ENCODE measurements around the gene SRRT.
"Not testable (repeated sequence)": the region's sequence is repeated elsewhere in the genome, so short reads cannot be mapped to it uniquely, and the experiment has no call there.

The SRRT gene

DNA sequence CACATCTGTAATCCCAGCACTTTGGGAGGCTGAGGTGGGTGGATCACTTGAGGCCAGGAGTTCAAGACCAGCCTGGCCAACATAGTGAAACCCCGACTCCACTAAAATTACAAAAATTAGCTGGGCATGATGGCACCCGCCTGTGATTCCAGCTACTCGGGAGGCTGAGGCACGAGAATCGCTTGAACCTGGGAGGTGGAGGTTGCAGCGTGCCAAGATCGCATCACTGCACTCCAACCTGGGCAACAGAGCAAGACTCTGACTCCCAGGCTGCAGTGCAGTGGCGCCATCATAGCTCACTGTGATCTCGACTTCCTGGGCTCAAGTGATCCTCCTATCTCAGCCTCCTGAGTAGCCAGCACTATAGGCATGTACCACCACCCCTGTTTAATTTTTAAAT lies 20.0 kb upstream of the SRRT start:
- not testable (repeated sequence) for DNase-seq (ENCODE audit: extremely low read depth in 1 of 2, low read depth in 1 of 2)

DNA sequence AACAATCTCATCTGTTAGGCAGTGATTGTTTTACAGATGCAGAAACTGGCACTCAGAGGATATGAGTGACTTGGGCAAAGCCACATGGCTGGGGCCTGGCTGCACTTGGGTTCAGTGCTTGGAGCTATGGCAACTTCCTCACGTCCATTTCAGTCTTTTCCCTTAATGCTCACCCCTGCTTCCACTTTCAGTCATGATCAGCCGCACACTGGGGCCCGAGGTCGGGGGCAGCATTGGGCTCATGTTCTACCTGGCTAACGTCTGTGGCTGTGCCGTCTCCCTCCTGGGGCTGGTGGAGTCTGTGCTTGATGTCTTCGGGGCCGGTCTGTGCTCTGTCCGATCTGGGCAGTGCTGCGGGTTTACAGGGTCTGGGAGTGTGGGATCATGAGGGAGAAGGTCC lies 19.4 kb upstream of the SRRT start:
- no peak for DNase-seq (ENCODE audit: extremely low read depth in 1 of 2, low read depth in 1 of 2)

- no peak for DNase-seq (ENCODE audit: extremely low read depth in 1 of 2, low read depth in 1 of 2)
Observed at GRCh38 chr7:100856871-100857282, 18.0 kb upstream of the SRRT start.

GRCh38 chr7:100859856-100860255 lies 15.0 kb upstream of the SRRT start:
- DNase-seq (ENCODE audit: extremely low read depth in 1 of 2, low read depth in 1 of 2) = no peak

- DNase-seq (ENCODE audit: extremely low read depth in 1 of 2, low read depth in 1 of 2) = no peak
Observed at GRCh38 chr7:100860702-100861615, 13.9 kb upstream of the SRRT start.

- DNase-seq (ENCODE audit: extremely low read depth in 1 of 2, low read depth in 1 of 2) = no peak
Observed at GRCh38 chr7:100861616-100861985, 13.3 kb upstream of the SRRT start.

- no peak for DNase-seq (ENCODE audit: extremely low read depth in 1 of 2, low read depth in 1 of 2)
Observed at GRCh38 chr7:100863406-100863950, 11.4 kb upstream of the SRRT start.

DNA sequence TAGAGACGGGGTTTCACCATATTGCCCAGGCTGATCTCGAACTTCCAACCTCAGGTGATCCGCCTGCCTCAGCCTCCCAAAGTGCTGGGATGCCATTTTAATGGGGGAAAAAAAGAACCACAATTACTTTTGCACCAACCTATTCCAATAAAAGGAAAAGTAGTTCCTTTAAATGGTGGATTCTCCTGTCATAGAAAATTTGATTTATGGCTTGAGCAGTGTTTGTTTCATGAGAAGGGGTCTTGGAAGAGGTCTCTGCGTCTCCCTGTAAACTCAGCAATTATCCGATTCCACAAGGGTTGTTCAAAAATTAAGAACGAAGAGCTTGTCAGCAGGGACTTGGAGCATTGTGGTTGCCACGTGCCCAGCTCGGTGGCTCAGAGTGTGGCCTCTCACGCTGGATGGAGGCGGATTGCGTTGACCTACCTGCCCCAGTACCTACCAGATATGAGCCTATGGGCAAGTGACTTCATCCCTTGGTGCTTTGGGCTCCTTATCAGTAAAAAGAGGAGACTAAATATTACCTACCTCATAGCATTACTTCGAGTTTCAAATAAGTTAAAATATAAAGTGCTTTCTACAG lies 10.5 kb upstream of the SRRT start:
- DNase-seq (ENCODE audit: extremely low read depth in 1 of 2, low read depth in 1 of 2) = no peak

DNA sequence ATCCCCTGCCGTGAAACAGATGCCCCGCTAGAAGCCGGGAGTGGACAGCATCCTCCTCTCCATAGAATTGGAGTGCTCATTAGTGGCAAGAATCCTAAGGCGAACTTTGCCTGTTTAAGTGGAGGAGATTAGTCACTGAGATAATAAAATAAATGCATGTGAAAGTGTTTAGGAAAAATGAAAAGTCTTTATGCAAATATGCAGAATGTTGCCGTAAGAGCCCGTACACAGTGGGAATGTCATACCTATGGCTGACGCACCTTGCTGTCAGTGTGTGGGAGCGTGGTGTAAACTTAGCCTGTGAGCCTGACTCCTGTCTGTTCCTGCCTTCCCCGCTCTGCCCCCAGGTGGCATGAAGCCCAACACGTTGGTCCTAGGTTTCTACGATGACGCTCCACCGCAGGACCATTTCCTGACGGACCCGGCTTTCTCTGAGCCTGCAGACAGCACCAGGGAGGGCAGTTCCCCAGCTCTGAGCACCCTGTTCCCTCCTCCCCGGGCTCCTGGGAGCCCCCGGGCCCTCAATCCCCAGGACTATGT lies 9.5 kb upstream of the SRRT start:
- DNase-seq (ENCODE audit: extremely low read depth in 1 of 2, low read depth in 1 of 2) = no peak

DNA sequence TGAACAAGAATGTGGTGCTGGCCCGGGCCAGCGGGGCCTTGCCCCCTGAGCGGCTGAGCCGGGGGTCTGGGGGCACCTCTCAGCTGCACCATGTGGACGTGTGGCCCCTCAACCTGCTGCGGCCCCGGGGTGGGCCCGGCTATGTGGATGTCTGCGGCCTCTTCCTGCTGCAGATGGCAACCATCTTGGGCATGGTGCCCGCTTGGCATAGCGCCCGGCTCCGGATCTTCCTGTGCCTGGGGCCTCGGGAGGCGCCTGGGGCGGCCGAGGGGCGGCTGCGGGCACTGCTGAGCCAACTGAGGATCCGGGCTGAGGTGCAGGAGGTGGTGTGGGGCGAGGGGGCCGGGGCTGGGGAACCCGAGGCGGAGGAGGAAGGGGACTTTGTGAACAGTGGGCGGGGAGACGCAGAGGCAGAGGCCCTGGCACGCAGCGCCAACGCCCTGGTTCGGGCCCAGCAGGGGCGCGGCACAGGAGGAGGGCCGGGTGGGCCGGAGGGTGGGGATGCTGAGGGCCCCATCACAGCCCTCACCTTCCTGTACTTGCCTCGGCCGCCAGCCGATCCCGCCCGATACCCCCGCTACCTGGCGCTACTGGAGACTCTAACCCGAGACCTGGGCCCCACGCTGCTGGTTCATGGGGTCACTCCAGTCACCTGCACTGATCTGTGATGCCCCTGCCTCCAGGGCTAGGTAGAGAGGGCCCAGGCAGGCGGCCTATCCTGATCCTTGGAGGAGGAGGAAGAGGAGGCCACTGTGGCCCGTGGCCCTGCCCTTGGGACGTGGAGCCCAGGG lies 8.8 kb upstream of the SRRT start:
- DNase-seq (ENCODE audit: extremely low read depth in 1 of 2, low read depth in 1 of 2) = no peak

GRCh38 chr7:100866729-100867039 lies 8.2 kb upstream of the SRRT start:
- no peak for DNase-seq (ENCODE audit: extremely low read depth in 1 of 2, low read depth in 1 of 2)

DNA sequence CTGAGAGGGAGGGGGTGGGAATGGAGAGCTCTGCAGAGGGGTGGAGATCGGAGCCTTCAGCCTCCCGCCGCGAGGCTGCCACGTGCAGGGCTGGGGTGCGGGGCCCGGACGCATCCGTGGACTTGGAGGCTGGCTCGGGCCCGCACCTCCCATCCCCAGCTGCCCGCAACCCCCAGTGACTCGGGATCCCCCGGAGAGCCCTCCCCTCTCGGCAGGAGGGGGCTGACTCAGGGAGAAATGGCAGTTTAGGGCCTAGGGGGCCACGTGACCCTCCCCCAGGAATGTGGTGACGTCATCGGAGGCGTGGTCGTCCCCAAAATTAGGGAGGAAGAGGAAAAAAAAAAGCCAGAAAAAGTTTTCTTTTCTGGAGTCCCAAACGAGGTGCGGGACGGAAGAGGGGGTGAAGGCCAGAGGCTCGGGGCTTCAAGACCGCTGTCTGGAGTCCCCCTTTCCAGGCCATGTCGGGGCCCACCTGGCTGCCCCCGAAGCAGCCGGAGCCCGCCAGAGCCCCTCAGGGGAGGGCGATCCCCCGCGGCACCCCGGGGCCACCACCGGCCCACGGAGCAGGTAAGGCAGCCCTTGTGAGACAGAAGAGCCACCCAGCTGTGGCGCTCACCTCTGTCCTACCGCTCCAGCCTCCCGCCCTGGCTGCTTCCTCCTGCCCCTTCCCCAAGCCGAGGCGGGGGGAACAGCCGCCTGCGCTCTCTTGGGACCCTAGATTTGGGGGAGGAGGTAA lies 7.7 kb upstream of the SRRT start, which contains the start of gene TRIP6:
Gene TRIP6, plus strand, starts transcription at position 348 of the 736 bp plus-strand sequence. Its CDS starts 111 bp downstream, at position 459.
- peak in 1 of 2 donors; percentile 59 for DNase-seq (ENCODE audit: extremely low read depth in 1 of 2, low read depth in 1 of 2)

GRCh38 chr7:100867776-100868485 lies 7.0 kb upstream of the SRRT start:
- DNase-seq (ENCODE audit: extremely low read depth in 1 of 2, low read depth in 1 of 2) = no peak

GRCh38 chr7:100873599-100874299 lies 1.2 kb upstream of the SRRT start:
- DNase-seq (ENCODE audit: extremely low read depth in 1 of 2, low read depth in 1 of 2) = no peak

DNA sequence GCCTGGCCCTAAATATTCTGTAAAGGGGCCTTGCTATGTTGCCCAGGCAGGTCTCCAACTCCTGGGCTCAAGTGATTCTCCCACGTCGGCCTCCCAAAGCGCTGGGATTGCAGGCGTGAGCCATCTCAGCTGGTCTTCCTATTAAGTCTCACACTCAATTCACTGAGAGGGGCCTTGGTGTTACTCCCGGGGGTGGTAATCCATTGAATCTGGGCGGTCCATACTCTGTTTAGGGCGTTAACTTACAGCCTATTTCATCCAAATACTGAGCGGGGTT lies 665 bp upstream of the SRRT start:
- no peak for DNase-seq (ENCODE audit: extremely low read depth in 1 of 2, low read depth in 1 of 2)

DNA sequence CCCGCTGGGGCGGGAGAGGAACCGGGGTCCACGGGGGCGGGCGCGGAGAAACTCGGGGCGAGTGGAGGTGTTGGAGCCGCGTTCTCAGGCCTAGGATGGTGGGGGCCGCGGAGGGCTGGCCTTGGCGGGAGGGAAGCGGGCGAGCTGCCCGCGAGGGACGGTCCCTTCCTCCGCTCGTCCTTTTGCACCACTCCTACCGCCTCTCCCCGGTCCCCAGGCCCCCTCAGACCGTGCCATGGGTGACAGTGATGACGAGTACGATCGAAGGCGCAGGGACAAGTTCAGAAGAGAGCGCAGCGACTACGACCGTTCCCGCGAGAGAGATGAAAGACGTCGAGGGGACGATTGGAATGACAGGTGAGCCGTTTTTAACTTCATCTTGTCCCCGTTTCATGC lies 451 bp downstream of the SRRT start:
- DNase-seq (ENCODE audit: extremely low read depth in 1 of 2, low read depth in 1 of 2) = no peak

- no peak for DNase-seq (ENCODE audit: extremely low read depth in 1 of 2, low read depth in 1 of 2)
Observed at GRCh38 chr7:100878013-100878412, 3.1 kb downstream of the SRRT start.

DNA sequence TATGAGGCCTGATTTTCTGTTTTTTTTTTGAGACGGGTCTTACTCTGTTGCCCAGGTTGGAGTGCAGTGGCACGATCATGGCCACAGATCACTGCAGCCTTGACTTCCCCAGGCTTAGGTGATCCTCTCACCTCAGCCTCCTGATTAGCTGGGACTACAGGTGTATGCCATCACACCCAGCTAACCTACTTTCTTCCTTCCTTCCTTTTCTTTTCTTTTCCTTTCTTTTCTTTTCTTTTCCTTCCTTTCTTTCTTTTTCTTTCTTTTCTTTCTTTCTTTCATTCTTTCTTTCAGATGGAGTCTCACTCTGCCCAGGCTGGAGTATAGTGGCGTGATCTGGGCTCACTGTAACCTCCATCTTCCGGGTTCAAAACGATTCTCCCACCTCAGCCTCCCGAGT lies 3.8 kb downstream of the SRRT start:
- no peak for DNase-seq (ENCODE audit: extremely low read depth in 1 of 2, low read depth in 1 of 2)

GRCh38 chr7:100879685-100880261 lies 4.9 kb downstream of the SRRT start:
- no peak for DNase-seq (ENCODE audit: extremely low read depth in 1 of 2, low read depth in 1 of 2)

Data from stimulated activated CD8-positive, alpha-beta memory T cell treated with anti-CD3 and anti-CD28 coated beads, Interleukin-7, amount 100 ng/mL, for 48 hours (primary cell).